ENCODE results near the gene LYSET.
"Not testable (repeated sequence)": the region's sequence is repeated elsewhere in the genome, so short reads cannot be mapped to it uniquely, and the experiment has no call there.

Gene LYSET

GRCh38 chr14:93168610-93169009 lies 16.5 kb upstream of the LYSET start:
- not testable (repeated sequence) for DNase-seq (ENCODE audit: low read depth in 2 of 2)

- not testable (repeated sequence) for DNase-seq (ENCODE audit: low read depth in 2 of 2)
Observed at GRCh38 chr14:93169619-93170018, 15.5 kb upstream of the LYSET start.

- DNase-seq (ENCODE audit: low read depth in 2 of 2) = not testable (repeated sequence)
Observed at GRCh38 chr14:93170141-93170540, 15.0 kb upstream of the LYSET start.

- no peak for DNase-seq (ENCODE audit: low read depth in 2 of 2)
Observed at GRCh38 chr14:93171376-93171775, 13.7 kb upstream of the LYSET start.

- no peak for DNase-seq (ENCODE audit: low read depth in 2 of 2)
Observed at GRCh38 chr14:93173943-93174395, 11.1 kb upstream of the LYSET start.

GRCh38 chr14:93174731-93175130 lies 10.4 kb upstream of the LYSET start:
- not testable (repeated sequence) for DNase-seq (ENCODE audit: low read depth in 2 of 2)

GRCh38 chr14:93175492-93175891 lies 9.6 kb upstream of the LYSET start:
- DNase-seq (ENCODE audit: low read depth in 2 of 2) = no peak

GRCh38 chr14:93183596-93184317 lies 1.4 kb upstream of the LYSET start:
- no peak for DNase-seq (ENCODE audit: low read depth in 2 of 2)

GRCh38 chr14:93185349-93185720 lies 218 bp downstream of the LYSET start:
- DNase-seq (ENCODE audit: low read depth in 2 of 2) = no peak

- no peak for DNase-seq (ENCODE audit: low read depth in 2 of 2)
Observed at GRCh38 chr14:93186466-93186865, 1.3 kb downstream of the LYSET start.

GRCh38 chr14:93186956-93187355 lies 1.8 kb downstream of the LYSET start:
- DNase-seq (ENCODE audit: low read depth in 2 of 2) = no peak

- DNase-seq (ENCODE audit: low read depth in 2 of 2) = no peak
Observed at GRCh38 chr14:93195316-93195999, 10.3 kb downstream of the LYSET start.

- DNase-seq (ENCODE audit: low read depth in 2 of 2) = no peak
Observed at GRCh38 chr14:93199031-93199430, 13.9 kb downstream of the LYSET start.

GRCh38 chr14:93200553-93200952 lies 15.4 kb downstream of the LYSET start:
- DNase-seq (ENCODE audit: low read depth in 2 of 2) = no peak

- DNase-seq (ENCODE audit: low read depth in 2 of 2) = no peak
Observed at GRCh38 chr14:93201155-93201704, 16.1 kb downstream of the LYSET start.

GRCh38 chr14:93206793-93207467 lies 21.8 kb downstream of the LYSET start, which contains the start of the genes GON7 and UBR7:
TSS of gene GON7 (minus strand) at chr14:93207065. CDS start at chr14:93207037, 28 bp downstream.
TSS of gene UBR7 (plus strand) at chr14:93207256. CDS start at chr14:93207292, 36 bp downstream.
- peak; percentile 74 to 91 for DNase-seq (ENCODE audit: low read depth in 2 of 2)

- no peak for DNase-seq (ENCODE audit: low read depth in 2 of 2)
Observed at GRCh38 chr14:93207468-93208308, 22.6 kb downstream of the LYSET start.

- no peak for DNase-seq (ENCODE audit: low read depth in 2 of 2)
Observed at GRCh38 chr14:93212432-93212831, 27.3 kb downstream of the LYSET start.

GRCh38 chr14:93214598-93214997 lies 29.5 kb downstream of the LYSET start:
- no peak for DNase-seq (ENCODE audit: low read depth in 2 of 2)

GRCh38 chr14:93219103-93219726 lies 34.1 kb downstream of the LYSET start:
- no peak for DNase-seq (ENCODE audit: low read depth in 2 of 2)

GRCh38 chr14:93220509-93220908 lies 35.4 kb downstream of the LYSET start:
- DNase-seq (ENCODE audit: low read depth in 2 of 2) = no peak
